Measurements from ENCODE around the gene AGBL1.

Gene AGBL1

DNA sequence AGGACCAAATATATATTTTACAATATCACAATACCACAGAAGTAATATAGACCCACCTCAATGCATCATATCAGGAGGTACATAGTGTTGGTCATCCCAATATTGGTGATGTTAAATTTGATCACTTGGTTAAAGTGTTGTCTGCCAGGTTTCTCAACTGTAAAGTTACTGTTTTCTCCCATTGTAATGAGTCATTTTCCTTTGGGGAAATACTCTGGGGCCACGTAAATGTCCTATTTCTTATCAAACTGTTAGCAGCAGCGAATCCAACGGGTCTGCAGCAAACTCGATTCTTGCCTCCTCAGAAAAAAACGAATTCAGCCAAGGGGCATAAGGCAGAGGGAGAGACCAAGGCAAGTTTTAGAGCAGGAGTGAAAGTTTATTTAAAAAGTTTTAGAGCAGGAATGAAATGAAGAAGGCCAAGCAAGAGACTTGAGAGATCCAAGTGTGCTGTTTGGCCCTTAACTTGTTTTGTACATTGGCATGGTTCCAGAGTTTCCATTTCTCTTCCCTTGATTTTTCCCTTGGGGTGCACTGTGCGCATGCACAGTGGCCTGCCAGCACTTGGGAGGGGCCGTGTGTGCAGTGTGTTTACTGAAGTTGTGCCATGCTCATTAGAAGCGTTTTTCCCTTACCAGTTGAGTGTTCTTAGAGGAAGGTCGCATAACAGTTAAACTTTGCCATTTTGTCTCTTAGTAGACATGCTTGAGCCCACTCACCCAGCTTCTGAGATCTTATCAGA lies 512.5 kb downstream of the AGBL1 start:
- TF ChIP-seq, protein P1, sequence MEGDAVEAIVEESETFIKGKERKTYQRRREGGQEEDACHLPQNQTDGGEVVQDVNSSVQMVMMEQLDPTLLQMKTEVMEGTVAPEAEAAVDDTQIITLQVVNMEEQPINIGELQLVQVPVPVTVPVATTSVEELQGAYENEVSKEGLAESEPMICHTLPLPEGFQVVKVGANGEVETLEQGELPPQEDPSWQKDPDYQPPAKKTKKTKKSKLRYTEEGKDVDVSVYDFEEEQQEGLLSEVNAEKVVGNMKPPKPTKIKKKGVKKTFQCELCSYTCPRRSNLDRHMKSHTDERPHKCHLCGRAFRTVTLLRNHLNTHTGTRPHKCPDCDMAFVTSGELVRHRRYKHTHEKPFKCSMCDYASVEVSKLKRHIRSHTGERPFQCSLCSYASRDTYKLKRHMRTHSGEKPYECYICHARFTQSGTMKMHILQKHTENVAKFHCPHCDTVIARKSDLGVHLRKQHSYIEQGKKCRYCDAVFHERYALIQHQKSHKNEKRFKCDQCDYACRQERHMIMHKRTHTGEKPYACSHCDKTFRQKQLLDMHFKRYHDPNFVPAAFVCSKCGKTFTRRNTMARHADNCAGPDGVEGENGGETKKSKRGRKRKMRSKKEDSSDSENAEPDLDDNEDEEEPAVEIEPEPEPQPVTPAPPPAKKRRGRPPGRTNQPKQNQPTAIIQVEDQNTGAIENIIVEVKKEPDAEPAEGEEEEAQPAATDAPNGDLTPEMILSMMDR (IDR thresholded peaks at IDR 0.05; ENCODE audit: low read depth, low read length, missing control alignments), result no peak
- no peak overlapping the region for H3K4me3 ChIP-seq (ENCODE audit: low read depth, low read length)
- DNase-seq (ENCODE audit: low read depth), result no peak

DNA sequence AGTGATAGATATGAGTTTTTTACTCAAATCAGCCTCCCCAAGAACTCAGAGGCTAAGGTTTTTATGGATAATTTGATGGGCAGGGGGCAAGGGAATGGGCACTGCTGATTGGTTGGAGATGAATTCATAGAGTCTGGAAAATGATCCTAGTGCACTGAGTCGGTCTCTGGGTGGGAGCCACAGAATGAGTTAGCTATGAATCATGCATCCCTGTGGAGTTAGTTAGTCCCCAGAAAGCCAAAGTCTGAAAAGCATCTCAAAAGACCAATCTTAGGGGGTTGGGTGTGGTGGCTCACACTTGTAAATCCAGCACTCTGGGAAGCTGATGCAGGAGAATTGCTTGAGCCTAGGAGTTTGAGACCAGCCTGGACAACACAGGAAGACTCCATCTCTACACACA lies 516.1 kb downstream of the AGBL1 start:
- no peak overlapping the region for H3K4me3 ChIP-seq (ENCODE audit: low read depth, low read length)
- DNase-seq (ENCODE audit: low read depth), result no peak
- TF ChIP-seq, protein P1 (IDR thresholded peaks at IDR 0.05; ENCODE audit: low read depth, low read length, missing control alignments), result no peak

DNA sequence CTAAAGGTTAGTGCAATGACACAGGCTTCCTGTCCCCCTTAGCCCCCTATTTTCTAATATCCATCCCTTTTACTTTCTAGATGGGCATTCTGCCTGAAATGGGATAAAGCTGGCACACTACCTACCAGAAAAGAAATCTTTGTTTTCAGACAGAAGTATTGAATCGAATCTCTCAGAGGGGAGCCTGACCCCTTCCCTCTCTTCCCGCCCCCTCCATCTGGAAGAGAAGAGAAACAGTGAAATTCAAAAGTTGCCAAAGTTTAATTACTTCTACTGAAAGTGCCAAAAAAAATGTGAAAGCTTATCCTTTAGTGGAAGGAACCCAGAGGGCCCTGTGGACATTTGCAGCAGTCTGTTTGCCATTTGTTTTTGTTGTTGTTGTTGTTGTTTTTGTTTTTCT lies 523.8 kb downstream of the AGBL1 start:
- no peak overlapping the region for H3K4me3 ChIP-seq (ENCODE audit: low read depth, low read length)
- no peak for DNase-seq (ENCODE audit: low read depth)
- TF ChIP-seq, protein P1 (IDR thresholded peaks at IDR 0.05; ENCODE audit: low read depth, low read length, missing control alignments), result no peak

DNA sequence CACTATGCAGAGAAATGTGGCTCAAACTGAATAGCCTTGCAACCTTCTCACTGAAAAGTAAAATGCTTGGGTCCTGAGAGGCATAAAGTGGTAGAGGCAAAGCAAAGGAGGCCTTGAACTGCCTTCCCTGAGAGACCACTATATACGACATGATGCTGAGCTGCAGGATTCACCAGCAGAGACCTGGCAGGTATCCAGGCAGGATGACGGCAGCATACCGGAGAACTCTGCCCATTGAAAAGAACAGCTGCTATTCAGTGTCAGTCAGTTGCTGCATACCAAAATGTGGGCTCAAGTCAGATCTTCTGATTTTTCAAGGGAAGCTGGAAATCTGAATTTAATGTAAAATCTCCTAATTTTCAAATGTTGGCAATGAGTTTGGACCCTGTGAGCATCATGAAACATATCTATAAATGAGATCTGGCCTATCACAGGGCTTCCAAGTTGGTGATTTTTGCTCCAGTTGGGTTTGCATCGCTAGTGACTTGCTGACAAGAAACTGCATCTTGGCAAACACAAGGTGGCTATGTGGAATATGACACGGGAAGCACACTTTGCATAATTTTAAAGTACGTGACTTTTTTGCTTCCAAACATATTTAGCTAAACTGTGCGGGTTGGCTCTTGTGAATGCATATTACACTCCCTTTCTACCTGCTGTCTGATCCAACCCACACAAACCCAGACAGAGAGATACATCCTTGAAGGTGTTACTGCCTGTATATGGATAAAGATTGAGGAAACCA lies 529.0 kb downstream of the AGBL1 start:
- no peak overlapping the region for H3K4me3 ChIP-seq (ENCODE audit: low read depth, low read length)
- DNase-seq (ENCODE audit: low read depth), result no peak
- TF ChIP-seq, protein P1 (IDR thresholded peaks at IDR 0.05; ENCODE audit: low read depth, low read length, missing control alignments), result no peak

DNA sequence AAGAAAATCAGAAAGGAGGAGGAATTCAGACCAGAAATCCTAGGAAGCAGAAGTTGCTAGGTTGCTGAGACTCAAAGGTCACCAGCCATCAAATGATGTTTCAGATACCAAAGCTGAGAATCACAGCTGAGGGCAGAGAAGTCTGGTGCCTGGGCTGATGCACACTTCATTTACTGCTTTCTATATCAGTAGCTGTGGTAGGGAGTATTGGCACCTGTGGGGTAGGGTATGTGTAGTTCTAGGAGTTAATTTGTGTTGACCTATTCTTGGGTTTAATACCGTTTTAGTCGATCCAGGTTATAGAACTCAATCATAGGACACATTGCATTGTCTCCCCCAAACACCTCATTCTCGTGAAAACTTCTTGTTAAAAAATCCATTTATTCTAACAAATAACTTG lies 529.6 kb downstream of the AGBL1 start:
- TF ChIP-seq, protein P1 (IDR thresholded peaks at IDR 0.05; ENCODE audit: low read depth, low read length, missing control alignments), result no peak
- H3K4me3 ChIP-seq (ENCODE audit: low read depth, low read length), result no peak overlapping the region
- no peak for DNase-seq (ENCODE audit: low read depth)

DNA sequence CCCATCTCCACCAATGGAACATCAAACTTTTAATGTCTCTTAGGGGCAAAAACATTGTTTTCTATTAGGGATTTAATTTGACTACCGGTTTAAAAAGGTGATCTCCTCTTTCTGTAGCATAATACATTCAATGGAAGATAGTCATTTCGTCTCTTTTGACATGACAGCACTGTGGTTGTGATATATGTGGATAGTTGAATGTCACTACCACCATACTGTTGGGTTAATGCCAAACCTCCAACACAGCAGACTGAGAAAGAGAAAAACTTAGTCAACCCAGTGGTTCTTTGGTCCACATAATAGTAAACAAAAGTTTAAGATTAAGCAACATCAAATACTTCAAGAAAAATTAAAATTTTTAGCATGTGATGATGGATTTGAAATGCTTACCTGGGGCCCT lies 530.4 kb downstream of the AGBL1 start:
- TF ChIP-seq, protein P1 (IDR thresholded peaks at IDR 0.05; ENCODE audit: low read depth, low read length, missing control alignments), result no peak
- DNase-seq (ENCODE audit: low read depth), result no peak
- H3K4me3 ChIP-seq (ENCODE audit: low read depth, low read length), result no peak overlapping the region

All from GM12864 (cell line).